Measurements from ENCODE around the gene RGS6.

RGS6 gene

DNA sequence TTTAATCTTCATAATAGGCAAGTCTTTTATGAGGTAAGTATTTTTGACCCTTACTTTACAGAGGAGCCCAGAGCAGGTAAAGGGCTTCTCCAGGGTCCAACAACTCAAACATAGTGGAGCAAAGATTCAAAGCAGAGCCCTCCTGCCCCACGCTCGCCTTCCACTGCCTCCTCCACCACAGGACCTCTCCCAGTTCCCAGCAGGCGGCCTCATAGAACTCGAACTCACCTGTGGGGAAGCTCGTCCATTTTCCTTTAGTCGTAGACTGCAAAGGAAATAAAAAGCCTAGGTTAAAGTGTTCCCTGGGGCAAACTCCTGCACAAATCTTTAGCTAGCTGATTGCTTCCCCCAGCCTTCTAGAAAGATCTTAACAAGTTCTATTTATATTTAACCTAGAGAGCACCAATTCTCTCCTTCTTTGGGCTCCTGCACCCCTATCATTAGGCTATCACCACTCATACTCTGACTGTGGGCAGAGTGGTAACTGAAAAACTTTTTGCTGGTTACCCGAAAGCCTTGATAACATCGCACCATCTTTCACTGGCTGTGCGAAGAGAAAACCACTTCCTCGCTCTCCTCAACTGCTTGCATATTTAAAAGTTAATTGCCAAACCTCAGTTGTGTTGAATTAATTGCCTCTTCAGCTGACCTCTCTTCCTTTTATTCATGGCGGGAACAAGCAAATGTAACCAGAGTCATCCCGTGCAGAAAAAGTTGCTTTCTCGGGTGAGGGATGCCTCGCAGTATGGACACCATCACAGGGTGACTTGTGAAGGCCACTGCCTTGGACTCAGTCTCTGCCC is 662.1 kb downstream of the RGS6 start:
- DNase-seq (ENCODE audit: extremely low spot score) = no peak
- POLR2A ChIA-PET = no interaction called here
- CTCF ChIA-PET = no interaction called here
- no peak for TF ChIP-seq HDGF (IDR thresholded peaks at IDR 0.05; ENCODE audit: borderline replicate concordance)
- TF ChIP-seq SP1 (IDR thresholded peaks at IDR 0.05) = no peak
- TF ChIP-seq ARNT (IDR thresholded peaks at IDR 0.05) = no peak
- no peak for TF ChIP-seq FOXA1 (IDR thresholded peaks at IDR 0.05)
- no peak for TF ChIP-seq BHLHE40 (IDR thresholded peaks at IDR 0.05; ENCODE audit: borderline replicate concordance)
- TF ChIP-seq ZNF384 (IDR thresholded peaks at IDR 0.05) = no peak
- TF ChIP-seq FOXM1 (IDR thresholded peaks at IDR 0.05; ENCODE audit: borderline replicate concordance) = no peak

DNA sequence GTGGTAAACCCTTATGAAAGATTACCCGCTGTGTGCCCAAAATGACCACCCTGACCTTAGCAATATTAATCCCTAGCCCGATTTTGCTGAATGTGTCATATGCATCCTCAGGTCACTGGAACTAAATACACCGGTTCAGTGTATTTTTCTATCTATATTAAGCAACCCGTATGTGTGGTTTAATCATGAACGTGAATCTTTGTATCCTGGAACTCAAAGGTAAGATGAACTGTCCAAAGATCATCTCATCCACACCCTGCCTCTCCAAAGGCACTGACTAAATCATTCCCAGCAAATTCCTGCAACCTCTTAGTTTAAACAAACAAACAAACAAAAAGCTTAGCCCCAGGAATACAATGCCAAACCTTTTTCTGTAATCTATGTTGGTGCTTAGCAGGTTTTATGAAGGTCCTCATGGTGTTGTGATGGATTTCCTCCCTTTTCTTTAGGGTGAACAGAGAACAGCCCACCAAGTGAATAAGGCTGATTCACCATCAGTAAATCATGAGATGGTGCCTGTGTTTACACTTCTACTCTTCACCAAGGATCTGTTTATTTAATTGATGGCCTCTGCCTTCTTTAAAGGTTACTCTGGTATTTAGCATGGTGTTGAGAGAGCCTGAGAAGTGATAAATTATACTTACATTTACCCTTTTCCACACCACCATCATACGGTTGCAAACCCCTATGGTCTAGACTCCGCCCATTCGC is 663.1 kb downstream of the RGS6 start:
- no peak for TF ChIP-seq SP1 (IDR thresholded peaks at IDR 0.05)
- no peak for TF ChIP-seq ELF4 (IDR thresholded peaks at IDR 0.05)
- POLR2A ChIA-PET = no interaction called here
- CTCF ChIA-PET = no interaction called here
- DNase-seq (ENCODE audit: extremely low spot score) = no peak

- DNase-seq (ENCODE audit: extremely low spot score) = no peak
- ChIA-PET CTCF (no interaction called here), POLR2A (no interaction called here)
- no peak for TF ChIP-seq TARDBP (IDR thresholded peaks at IDR 0.05)
- no peak for TF ChIP-seq NFRKB (IDR thresholded peaks at IDR 0.05)
- TF ChIP-seq CTBP1 (IDR thresholded peaks at IDR 0.05; ENCODE audit: borderline replicate concordance) = no peak
- no peak for TF ChIP-seq FOXK2 (IDR thresholded peaks at IDR 0.05)
- TF ChIP-seq HDGF (IDR thresholded peaks at IDR 0.05; ENCODE audit: borderline replicate concordance) = no peak
- no peak for TF ChIP-seq LEF1 (IDR thresholded peaks at IDR 0.05; ENCODE audit: borderline replicate concordance)
- no peak for TF ChIP-seq PKNOX1 (IDR thresholded peaks at IDR 0.05)
- no peak for TF ChIP-seq L3MBTL2 (conservative IDR thresholded peaks at IDR 0.05)
- TF ChIP-seq FOXM1 (IDR thresholded peaks at IDR 0.05; ENCODE audit: borderline replicate concordance) = no peak
Measured at GRCh38 chr14:72597252-72598233, 665.3 kb downstream of the RGS6 start.

DNA sequence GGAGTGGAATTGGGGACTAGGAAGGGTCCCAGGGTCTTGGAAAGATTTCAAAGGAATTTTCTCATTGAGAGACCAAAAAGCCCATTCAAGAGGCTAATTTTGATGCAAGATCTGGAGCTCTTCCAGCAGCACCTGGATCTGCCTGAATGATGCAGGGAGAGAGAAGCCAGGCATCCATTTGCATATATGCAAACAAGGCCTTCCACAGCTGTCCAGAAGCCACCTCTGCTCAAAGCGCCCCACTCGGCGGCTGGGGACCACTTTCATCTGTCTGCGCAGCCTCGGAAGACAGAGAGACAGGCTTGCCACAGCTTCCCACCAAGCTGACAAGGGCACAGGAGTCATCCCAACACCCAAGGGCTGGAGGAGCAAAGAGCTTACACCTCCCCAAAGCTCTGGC is 666.1 kb downstream of the RGS6 start:
- CTCF ChIA-PET = no interaction called here
- TF ChIP-seq FOXK2 (IDR thresholded peaks at IDR 0.05) (no peak), SP1 (IDR thresholded peaks at IDR 0.05) (no peak), L3MBTL2 (conservative IDR thresholded peaks at IDR 0.05) (no peak), PKNOX1 (IDR thresholded peaks at IDR 0.05) (no peak), FOXM1 (IDR thresholded peaks at IDR 0.05; ENCODE audit: borderline replicate concordance) (no peak), ZNF384 (IDR thresholded peaks at IDR 0.05) (no peak), SUZ12 (IDR thresholded peaks at IDR 0.05) (no peak), CTBP1 (IDR thresholded peaks at IDR 0.05; ENCODE audit: borderline replicate concordance) (no peak), HDGF (IDR thresholded peaks at IDR 0.05; ENCODE audit: borderline replicate concordance) (no peak), BHLHE40 (IDR thresholded peaks at IDR 0.05; ENCODE audit: borderline replicate concordance) (no peak), FOXA1 (IDR thresholded peaks at IDR 0.05) (no peak), ELF4 (IDR thresholded peaks at IDR 0.05) (no peak), ARNT (IDR thresholded peaks at IDR 0.05) (no peak), NFRKB (IDR thresholded peaks at IDR 0.05) (no peak), TARDBP (IDR thresholded peaks at IDR 0.05) (no peak), LEF1 (IDR thresholded peaks at IDR 0.05; ENCODE audit: borderline replicate concordance) (no peak)
- POLR2A ChIA-PET = no interaction called here
- DNase-seq (ENCODE audit: extremely low spot score) = no peak

GRCh38 chr14:72599579-72600470 is 667.6 kb downstream of the RGS6 start:
- no peak for TF ChIP-seq BHLHE40 (IDR thresholded peaks at IDR 0.05; ENCODE audit: borderline replicate concordance)
- TF ChIP-seq LEF1 (IDR thresholded peaks at IDR 0.05; ENCODE audit: borderline replicate concordance) = no peak
- TF ChIP-seq SUZ12 (IDR thresholded peaks at IDR 0.05) = no peak
- no peak for TF ChIP-seq ARNT (IDR thresholded peaks at IDR 0.05)
- no peak for TF ChIP-seq NFRKB (IDR thresholded peaks at IDR 0.05)
- no peak for TF ChIP-seq ZNF384 (IDR thresholded peaks at IDR 0.05)
- TF ChIP-seq FOXM1 (IDR thresholded peaks at IDR 0.05; ENCODE audit: borderline replicate concordance) = no peak
- TF ChIP-seq CTBP1 (IDR thresholded peaks at IDR 0.05; ENCODE audit: borderline replicate concordance) = no peak
- no peak for TF ChIP-seq FOXA1 (IDR thresholded peaks at IDR 0.05)
- no peak for TF ChIP-seq L3MBTL2 (conservative IDR thresholded peaks at IDR 0.05)
- CTCF ChIA-PET = interaction anchor here (0.6 kb wide), 1 partner anchor 9 kb away, joined by 4 read pairs; no protein-coding TSS in a partner anchor
- POLR2A ChIA-PET = no interaction called here
- no peak for DNase-seq (ENCODE audit: extremely low spot score)
